Stomach (tissue), 9 donors: Measurements from ENCODE around the gene C19orf81. TPM values are rescaled to one million over a fixed set of nuclear protein-coding genes. Genes with fewer than 3 reads are reported as not detected.

Experiments used
- DNase-seq, 2 donors: peaks; one replicate each; pipeline versions ENCODE4 v3.0.0 to v3.0.0-alpha.2; 2013 to 2019
- H3K27ac ChIP-seq, 5 donors: fragments of 200-600 bp in 4 of 5; sonication (generic) in 4 of 5; one replicate each; pipeline ENCODE4 v1.5.1; 2013 to 2019; ENCODE audit warnings: mild to moderate bottlenecking in 1 of 5, moderate library complexity in 1 of 5
- H3K27me3 ChIP-seq, 3 donors: fragments of 200-600 bp; sonication (generic); one replicate each; pipeline ENCODE4 v1.5.1; 2017 to 2019; ENCODE audit warnings: mixed run types in 1 of 3
- H3K36me3 ChIP-seq, 4 donors: fragments of 200-600 bp; sonication (generic); 1 replicate in 3 of 4; 2 replicates in 1 of 4; pipeline ENCODE4 v1.5.1; 2016 to 2019
- H3K4me1 ChIP-seq, 4 donors: fragments of 200-600 bp; sonication (generic); one replicate each; pipeline ENCODE4 v1.5.1; 2016 to 2019
- H3K4me3 ChIP-seq, 4 donors: fragments of 200-600 bp; sonication (generic) in 3 of 4; one replicate each; pipeline ENCODE4 v1.5.1; 2016 to 2019; ENCODE audit warnings: mild to moderate bottlenecking in 1 of 4
- H3K9me3 ChIP-seq, 4 donors: fragments of 200-600 bp; sonication (generic); one replicate each; pipeline ENCODE4 v1.5.1; 2016 to 2019
- EP300 ChIP-seq: sonication (generic); formaldehyde crosslinking; IDR thresholded peaks from one replicate; pipeline ENCODE4 v1.6.1; 2017; ENCODE audit warnings: antibody characterized with exemption
- POLR2A ChIP-seq, 4 donors: fragments of 450-650 bp; IDR thresholded peaks; one replicate each; pipeline ENCODE4 v1.6.1; 2016; ENCODE audit warnings: antibody characterized with exemption in 4 of 4, control low read depth in 2 of 4, mild to moderate bottlenecking in 1 of 4, moderate library complexity in 1 of 4
- POLR2AphosphoS5 ChIP-seq, 3 donors: sonication (generic); formaldehyde crosslinking; IDR thresholded peaks; one replicate each; pipeline ENCODE4 v1.6.1; 2016; ENCODE audit warnings: antibody characterized with exemption in 3 of 3
- WGBS, 5 donors: extraction: QIAGEN DNeasy Blood & Tissue Kit in 3 of 5; methylation state at CpG; one replicate each; pipeline versions ENCODE4 v1.1.5 to v1.1.7; 2013 to 2018; 5-methylcytosine and 5-hydroxymethylcytosine counted together
- intact Hi-C: fragments of 100-400 bp; cut with DNase I; formaldehyde crosslinking; loops from one replicate; pipeline ENCODE4 v1.15.1; 2023; ENCODE audit warnings: low total_unique reads
- polyA plus RNA-seq, 3 donors: library from polyadenylated mRNA; stranded (reverse); fragments of 200-250 nt; gene quantifications; one replicate each; pipeline ENCODE4 v1.2.3, GENCODE V29; 2013
- total RNA-seq, 5 donors: library from RNA; depleted of rRNA; stranded (reverse); fragments of >200 nt; gene quantifications; one replicate each; pipeline versions ENCODE4 v1.1.0 to v1.2.3, GENCODE V29; 2014 to 2016
- TF ChIP-seq, protein P1 (sequence below), 7 experiments: fragments of 450-650 bp in 4 of 7; fragments of 200-600 bp in 3 of 7; sonication (generic) in 3 of 7; IDR thresholded peaks; one replicate each; pipeline ENCODE4 v1.5.1; 2016 to 2019; ENCODE audit warnings: antibody characterized with exemption in 7 of 7, control low read depth in 2 of 7, mild to moderate bottlenecking in 1 of 7
- donor health status: healthy with polysubstance abuse.
- donor health status: Bipolar disorder and iron deficiency.
- donor health status: healthy.

The C19orf81 gene
- total and polyA plus RNA-seq, 8 donors = 2.3 TPM; not detected in 7

DNA sequence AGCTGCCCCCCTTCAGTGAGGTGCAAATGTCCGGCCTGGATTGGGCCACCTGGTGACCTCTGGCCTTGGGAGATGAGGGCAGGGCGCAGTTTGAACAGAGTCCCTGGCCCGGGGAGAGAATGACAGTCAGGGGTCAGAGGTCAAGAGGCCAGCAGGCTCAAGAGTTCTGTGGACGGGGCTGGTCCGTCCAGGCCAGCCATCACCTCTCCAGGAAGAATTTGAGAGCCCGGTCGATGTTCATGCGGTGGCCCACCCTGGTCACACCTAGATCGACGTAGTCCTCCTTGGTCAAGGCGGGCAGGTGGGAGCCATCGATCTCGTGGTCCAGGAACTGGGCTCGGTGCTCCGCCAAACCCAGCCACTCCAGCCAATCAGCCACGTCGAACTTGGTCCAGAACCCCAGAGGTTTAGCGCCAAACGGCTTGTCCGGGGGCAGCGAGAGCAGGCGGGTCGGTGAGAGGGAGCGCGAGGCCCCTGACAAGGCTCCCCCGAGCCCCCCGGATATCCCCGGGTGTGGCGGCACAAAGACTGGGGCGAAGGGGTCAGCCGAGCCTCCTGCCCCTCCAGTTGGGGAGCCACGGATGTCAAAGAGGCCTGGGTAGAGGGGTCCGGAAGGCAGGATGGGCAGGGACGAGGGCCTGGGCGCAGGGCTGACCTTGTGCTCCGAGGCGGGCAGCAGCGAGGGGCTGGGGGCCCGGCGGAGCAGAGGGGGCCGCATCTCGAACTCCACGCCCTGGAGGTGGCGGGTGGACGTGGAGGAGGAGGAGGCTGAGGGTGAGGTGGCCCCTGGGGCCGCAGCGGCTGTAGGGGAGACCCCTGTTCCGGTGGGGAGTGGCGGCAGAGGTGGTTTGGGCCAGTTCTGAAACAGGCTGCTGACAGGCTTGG is 12.8 kb downstream of the C19orf81 start:
- Histone ChIP-seq H3K9me3 (peaks cover 0 to 18% (median 12%) of the 10 kb centered on the region in 4 donors), H3K27ac (no peak overlapping the region), H3K27me3 (peaks cover 16 to 94% (median 62%) of the 10 kb centered on the region in 3 donors), H3K4me3 (no peak overlapping the region), H3K4me1 (peaks cover 12 to 30% (median 19%) of the 10 kb centered on the region in 4 donors), H3K36me3 (no peaks in the 10 kb centered on the region)
- DNase-seq = no peak
- TF ChIP-seq POLR2AphosphoS5 (IDR thresholded peaks at IDR 0.05) (no peak), EP300 (no peak), POLR2A (IDR thresholded peaks at IDR 0.05) (no peak)
- TF ChIP-seq, protein P1, sequence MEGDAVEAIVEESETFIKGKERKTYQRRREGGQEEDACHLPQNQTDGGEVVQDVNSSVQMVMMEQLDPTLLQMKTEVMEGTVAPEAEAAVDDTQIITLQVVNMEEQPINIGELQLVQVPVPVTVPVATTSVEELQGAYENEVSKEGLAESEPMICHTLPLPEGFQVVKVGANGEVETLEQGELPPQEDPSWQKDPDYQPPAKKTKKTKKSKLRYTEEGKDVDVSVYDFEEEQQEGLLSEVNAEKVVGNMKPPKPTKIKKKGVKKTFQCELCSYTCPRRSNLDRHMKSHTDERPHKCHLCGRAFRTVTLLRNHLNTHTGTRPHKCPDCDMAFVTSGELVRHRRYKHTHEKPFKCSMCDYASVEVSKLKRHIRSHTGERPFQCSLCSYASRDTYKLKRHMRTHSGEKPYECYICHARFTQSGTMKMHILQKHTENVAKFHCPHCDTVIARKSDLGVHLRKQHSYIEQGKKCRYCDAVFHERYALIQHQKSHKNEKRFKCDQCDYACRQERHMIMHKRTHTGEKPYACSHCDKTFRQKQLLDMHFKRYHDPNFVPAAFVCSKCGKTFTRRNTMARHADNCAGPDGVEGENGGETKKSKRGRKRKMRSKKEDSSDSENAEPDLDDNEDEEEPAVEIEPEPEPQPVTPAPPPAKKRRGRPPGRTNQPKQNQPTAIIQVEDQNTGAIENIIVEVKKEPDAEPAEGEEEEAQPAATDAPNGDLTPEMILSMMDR (IDR thresholded peaks at IDR 0.05) = no peak
- intact Hi-C loops = no loop called here
- WGBS, 5 donors = 61 to 67% (median 64%) methylated on average over 38 to 49 of the region's 49 CpGs

DNA sequence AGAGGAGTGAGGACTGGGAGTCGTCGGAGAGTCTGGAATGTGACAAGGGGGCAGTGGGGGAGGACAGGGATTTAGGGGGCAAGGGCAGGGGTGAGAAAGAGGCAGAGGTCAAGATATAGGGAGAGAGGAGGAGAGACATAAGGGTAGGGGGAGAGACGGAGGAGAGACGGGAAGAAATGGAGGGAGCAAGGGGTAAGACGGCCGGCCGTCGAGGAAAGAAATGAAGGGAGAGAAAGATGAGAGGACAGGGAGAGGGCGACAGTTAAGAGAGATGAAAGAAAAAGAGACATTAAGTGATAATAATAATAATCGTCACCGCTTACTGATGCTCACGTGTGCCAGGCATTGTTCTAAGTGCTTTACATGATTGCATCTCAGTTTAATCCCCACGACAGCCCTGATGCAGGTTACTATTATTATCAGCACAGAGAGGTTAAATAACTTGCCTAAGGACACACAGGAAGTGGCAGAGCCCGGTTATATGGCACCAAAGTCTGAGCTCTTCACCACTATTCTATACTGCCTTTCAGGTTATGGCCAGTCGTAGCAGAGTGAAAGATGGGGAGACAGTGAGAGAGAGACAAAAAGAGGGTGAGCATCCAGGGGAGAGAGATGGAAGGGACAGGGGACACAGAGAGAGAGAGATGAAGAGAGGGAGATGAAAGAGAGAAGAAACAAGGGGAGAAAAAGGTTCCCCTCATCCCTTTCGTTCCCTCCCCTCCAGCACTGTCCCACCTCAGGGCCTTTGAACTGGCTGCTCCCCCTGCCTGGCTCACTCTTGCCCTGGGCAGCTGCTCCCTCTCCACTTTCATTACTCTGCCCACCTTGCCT is 13.6 kb downstream of the C19orf81 start:
- no peak for DNase-seq
- Histone ChIP-seq H3K9me3 (peaks cover 0 to 15% (median 11%) of the 10 kb centered on the region in 4 donors), H3K4me1 (peaks cover 17 to 36% (median 26%) of the 10 kb centered on the region in 4 donors), H3K4me3 (no peak overlapping the region), H3K27me3 (peaks cover 25 to 95% (median 66%) of the 10 kb centered on the region in 3 donors), H3K36me3 (no peaks in the 10 kb centered on the region), H3K27ac (no peak overlapping the region)
- 53 to 60% (median 58%) methylated on average over 16 of the region's 16 CpGs for WGBS, 5 donors
- no peak for TF ChIP-seq POLR2AphosphoS5 (IDR thresholded peaks at IDR 0.05)
- TF ChIP-seq POLR2A (IDR thresholded peaks at IDR 0.05) = no peak
- TF ChIP-seq, protein P1 (IDR thresholded peaks at IDR 0.05) = no peak
- no peak for TF ChIP-seq EP300
- intact Hi-C loops = no loop called here

DNA sequence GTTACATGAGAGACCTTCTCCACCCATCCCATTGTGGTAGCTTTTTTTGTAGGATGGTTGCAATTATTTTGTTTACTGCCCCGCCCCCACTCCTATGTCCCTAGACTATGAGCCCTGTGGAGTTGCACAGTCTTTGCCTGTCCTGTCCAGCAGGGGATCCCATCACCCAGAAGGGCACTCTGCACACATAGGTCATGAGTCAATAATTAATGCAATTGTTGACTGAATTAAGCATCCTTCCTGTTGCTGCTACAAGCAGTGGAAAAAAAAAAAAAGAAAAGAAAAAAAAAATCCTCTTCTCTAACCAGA is 14.2 kb downstream of the C19orf81 start:
- Histone ChIP-seq H3K4me1 (peaks cover 14 to 36% (median 26%) of the 10 kb centered on the region in 4 donors), H3K36me3 (no peaks in the 10 kb centered on the region), H3K9me3 (peaks cover 0 to 9% (median 5%) of the 10 kb centered on the region in 4 donors), H3K4me3 (no peak overlapping the region), H3K27me3 (peaks cover 31 to 95% (median 66%) of the 10 kb centered on the region in 3 donors), H3K27ac (no peak overlapping the region)
- intact Hi-C loops = no loop called here
- no peak for TF ChIP-seq POLR2AphosphoS5 (IDR thresholded peaks at IDR 0.05)
- TF ChIP-seq EP300 = no peak
- TF ChIP-seq POLR2A (IDR thresholded peaks at IDR 0.05) = no peak
- TF ChIP-seq, protein P1 (IDR thresholded peaks at IDR 0.05) = no peak
- no peak for DNase-seq
- 67 to 92% (median 89%) methylated on average over 1 of the region's 1 CpG for WGBS, 5 donors

DNA sequence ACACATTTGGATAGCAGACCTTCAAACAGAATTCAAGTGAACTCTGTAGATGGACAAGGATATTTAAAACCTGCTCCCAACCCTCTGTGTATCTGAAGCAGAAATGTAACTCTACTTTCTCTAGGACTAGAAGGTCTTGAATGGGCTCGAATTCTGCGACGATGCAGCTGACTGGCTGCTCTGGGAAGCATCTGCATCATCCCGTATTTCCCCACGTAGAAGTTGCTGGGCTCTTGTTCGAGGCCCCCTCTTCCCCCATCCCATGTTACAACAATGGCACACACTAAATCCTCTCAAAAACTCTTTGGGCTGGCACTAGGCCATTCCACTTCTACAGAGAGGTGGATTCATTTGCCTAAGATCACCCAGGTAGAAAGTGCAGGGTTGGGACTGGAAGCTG is 15.0 kb downstream of the C19orf81 start:
- TF ChIP-seq POLR2A (IDR thresholded peaks at IDR 0.05) = no peak
- TF ChIP-seq, protein P1 (IDR thresholded peaks at IDR 0.05) = no peak
- TF ChIP-seq POLR2AphosphoS5 (IDR thresholded peaks at IDR 0.05) = no peak
- no peak for TF ChIP-seq EP300
- H3K27me3 ChIP-seq = peaks cover 36 to 95% (median 66%) of the 10 kb centered on the region in 3 donors
- peaks cover 0 to 2% (median under 1%) of the 10 kb centered on the region in 4 donors for H3K9me3 ChIP-seq
- H3K27ac ChIP-seq = no peak overlapping the region
- intact Hi-C loops = no loop called here
- no peaks in the 10 kb centered on the region for H3K36me3 ChIP-seq
- DNase-seq = no peak
- WGBS, 5 donors = 82 to 89% (median 85%) methylated on average over 6 of the region's 6 CpGs
- peaks cover 9 to 30% (median 19%) of the 10 kb centered on the region in 4 donors for H3K4me1 ChIP-seq
- H3K4me3 ChIP-seq = no peak overlapping the region
